Testis (tissue), 2 donors: ENCODE data around the gene SWT1.

Source experiments
- POLR2A ChIP-seq: fragments of 450-650 bp; IDR thresholded peaks from one replicate; pipeline ENCODE4 v1.6.1; 2017; ENCODE audit warnings: antibody characterized with exemption, mild to moderate bottlenecking, moderate library complexity
- TF ChIP-seq, protein P1 (sequence below), 3 experiments: fragments of 450-650 bp in 2 of 3; fragments of 200-600 bp in 1 of 3; sonication (generic) in 1 of 3; IDR thresholded peaks; one replicate each; pipeline ENCODE4 v1.5.1; 2016 to 2019; ENCODE audit warnings: antibody characterized with exemption in 3 of 3, mild to moderate bottlenecking in 2 of 3, moderate library complexity in 1 of 3

- TF ChIP-seq, protein P1, sequence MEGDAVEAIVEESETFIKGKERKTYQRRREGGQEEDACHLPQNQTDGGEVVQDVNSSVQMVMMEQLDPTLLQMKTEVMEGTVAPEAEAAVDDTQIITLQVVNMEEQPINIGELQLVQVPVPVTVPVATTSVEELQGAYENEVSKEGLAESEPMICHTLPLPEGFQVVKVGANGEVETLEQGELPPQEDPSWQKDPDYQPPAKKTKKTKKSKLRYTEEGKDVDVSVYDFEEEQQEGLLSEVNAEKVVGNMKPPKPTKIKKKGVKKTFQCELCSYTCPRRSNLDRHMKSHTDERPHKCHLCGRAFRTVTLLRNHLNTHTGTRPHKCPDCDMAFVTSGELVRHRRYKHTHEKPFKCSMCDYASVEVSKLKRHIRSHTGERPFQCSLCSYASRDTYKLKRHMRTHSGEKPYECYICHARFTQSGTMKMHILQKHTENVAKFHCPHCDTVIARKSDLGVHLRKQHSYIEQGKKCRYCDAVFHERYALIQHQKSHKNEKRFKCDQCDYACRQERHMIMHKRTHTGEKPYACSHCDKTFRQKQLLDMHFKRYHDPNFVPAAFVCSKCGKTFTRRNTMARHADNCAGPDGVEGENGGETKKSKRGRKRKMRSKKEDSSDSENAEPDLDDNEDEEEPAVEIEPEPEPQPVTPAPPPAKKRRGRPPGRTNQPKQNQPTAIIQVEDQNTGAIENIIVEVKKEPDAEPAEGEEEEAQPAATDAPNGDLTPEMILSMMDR (IDR thresholded peaks at IDR 0.05) = no peak
- TF ChIP-seq POLR2A = no peak
These were observed 2.0 kb upstream of the SWT1 start for GRCh38 chr1:185154912-185155513.
